ENCODE data around the gene IMP3. TPM values are rescaled to one million over a fixed set of nuclear protein-coding genes. Genes with fewer than 3 reads are reported as not detected.

Gene IMP3
- total and polyA plus RNA-seq, 9 of the 15 experiments (the other 6 are each of a cell fraction or from before 2014, with no cell fraction given), result 14.5 to 160 (median 74.4) TPM

GRCh38 chr15:75625542-75626347 lies 14.3 kb downstream of the IMP3 start, which contains the start of gene SNUPN (continued):
- TF ChIP-seq RB1 (IDR thresholded peaks at IDR 0.05; ENCODE audit: low read depth), result peak; percentile 65; the same call in 1 of the 2 replicates
- TF ChIP-seq MCM5 (IDR thresholded peaks at IDR 0.05; ENCODE audit: low read depth), result no peak
- peak; percentile 94 for TF ChIP-seq PRDM10 (IDR thresholded peaks at IDR 0.05; ENCODE audit: partially characterized antibody)
- no peak for TF ChIP-seq SRSF3 (IDR thresholded peaks at IDR 0.05; ENCODE audit: insufficient read depth, low read length)
- no peak for TF ChIP-seq ZNF23 (CRISPR knock-in tag; IDR thresholded peaks at IDR 0.05)
- peak; percentile 85 for TF ChIP-seq POLR2B (IDR thresholded peaks at IDR 0.05; ENCODE audit: low read depth, partially characterized antibody)
- TF ChIP-seq BHLHE40 (IDR thresholded peaks at IDR 0.05; ENCODE audit: low read length), result peak; percentile 91
- TF ChIP-seq PML (IDR thresholded peaks at IDR 0.05; ENCODE audit: low read length), result peak; percentile 35
- no peak for TF ChIP-seq TCFL5 (CRISPR knock-in tag; conservative IDR thresholded peaks at IDR 0.05)
- peak; percentile 65 for TF ChIP-seq EGR1 (conservative IDR thresholded peaks at IDR 0.05)
- no peak for TF ChIP-seq ZNF253 (CRISPR knock-in tag; conservative IDR thresholded peaks at IDR 0.05)
- TF ChIP-seq MAFK (IDR thresholded peaks at IDR 0.05; ENCODE audit: low read length), result no peak
- no peak for TF ChIP-seq CUX1 (CRISPR knock-in tag; IDR thresholded peaks at IDR 0.05)
- TF ChIP-seq ZBTB12 (CRISPR knock-in tag; IDR thresholded peaks at IDR 0.05), result no peak
- peak; percentile 21; the same call in 1 of the 2 replicates for TF ChIP-seq CBFA2T3 (IDR thresholded peaks at IDR 0.05)
- no peak for TF ChIP-seq CSDE1 (IDR thresholded peaks at IDR 0.05)
- 0 out of 2 replicates have a peak, but pooled peaks have one; percentile 38 for TF ChIP-seq LEF1 (IDR thresholded peaks at IDR 0.05)
- TF ChIP-seq TEAD1 (CRISPR knock-in tag; IDR thresholded peaks at IDR 0.05), result peak; percentile 50 to 59; a peak in 2 of 4 replicates
- TF ChIP-seq RBBP5 (IDR thresholded peaks at IDR 0.05; ENCODE audit: borderline replicate concordance, insufficient read depth, low read length, poor library complexity, severe bottlenecking), result peak; percentile 63
